BLaER1 treated with 17β-estradiol and CSF1 and Interleukin-3, amounts not matched to agents 10 nM and 100 nM (cell line): ENCODE data around the gene QTRT2.

ENCODE experiments used
- H3K27ac ChIP-seq, 11 experiments: shearing (Covaris generic); formaldehyde crosslinking; 2 replicates each; pipeline ENCODE4 v1.8.1; 2022
- H3K27me3 ChIP-seq, 11 experiments: shearing (Covaris generic); formaldehyde crosslinking; 2 replicates each; pipeline ENCODE4 v1.8.1; 2022
- H3K36me3 ChIP-seq, 11 experiments: shearing (Covaris generic); formaldehyde crosslinking; 2 replicates each; pipeline ENCODE4 v1.8.1; 2022
- H3K4me1 ChIP-seq, 10 experiments: shearing (Covaris generic); formaldehyde crosslinking; 2 replicates each; pipeline ENCODE4 v1.8.1; 2022
- H3K4me2 ChIP-seq, 11 experiments: shearing (Covaris generic); formaldehyde crosslinking; 2 replicates each; pipeline ENCODE4 v1.8.1; 2022
- H3K4me3 ChIP-seq, 10 experiments: shearing (Covaris generic); formaldehyde crosslinking; 2 replicates each; pipeline ENCODE4 v1.8.1; 2022
- H3K9ac ChIP-seq, 11 experiments: shearing (Covaris generic); formaldehyde crosslinking; 2 replicates each; pipeline ENCODE4 v1.8.1; 2022
- H3K9me3 ChIP-seq, 11 experiments: shearing (Covaris generic); formaldehyde crosslinking; replicated peaks in 1 of 11; 2 replicates each; pipeline ENCODE4 v1.8.1; 2022
- H4K20me1 ChIP-seq, 11 experiments: shearing (Covaris generic); formaldehyde crosslinking; 2 replicates each; pipeline ENCODE4 v1.8.1; 2022
- Cebpa-rat ChIP-seq, 11 experiments: shearing (Covaris generic); IDR thresholded peaks; 2 replicates each; pipeline ENCODE4 v1.8.1; 2022

QTRT2 gene

GRCh38 chr3:114108137-114108536 lies 51.6 kb downstream of the QTRT2 start:
- Histone ChIP-seq H4K20me1 (no peaks in the 10 kb centered on the region), H3K27ac (no peak overlapping the region), H3K9ac (no peak overlapping the region), H3K4me3 (no peak overlapping the region), H3K9me3 (no peaks in the 10 kb centered on the region), H3K36me3 (no peaks in the 10 kb centered on the region), H3K27me3 (no peaks in the 10 kb centered on the region), H3K4me2 (no peak overlapping the region), H3K4me1 (peaks cover 0 to 34% (median 3%) of the 10 kb centered on the region in 10 experiments; a peak in 9 of 20 replicates)
- TF ChIP-seq Cebpa-rat (IDR thresholded peaks at IDR 0.05) = no peak

GRCh38 chr3:114110439-114110838 lies 53.9 kb downstream of the QTRT2 start:
- Histone ChIP-seq H3K9ac (no peak overlapping the region), H3K27ac (peak overlapping the region in 2 of 11 experiments; percentile 56 to 61; a peak in 3 of 22 replicates), H3K4me1 (peaks cover 0 to 32% (median 3%) of the 10 kb centered on the region in 10 experiments; a peak in 9 of 20 replicates), H3K4me3 (no peak overlapping the region), H3K27me3 (no peaks in the 10 kb centered on the region), H3K9me3 (no peaks in the 10 kb centered on the region), H3K4me2 (peak overlapping the region in 4 of 11 experiments; percentile 45 to 71 (median 52); a peak in 7 of 22 replicates), H3K36me3 (no peaks in the 10 kb centered on the region), H4K20me1 (no peaks in the 10 kb centered on the region)
- TF ChIP-seq Cebpa-rat (IDR thresholded peaks at IDR 0.05) = no peak

GRCh38 chr3:114111060-114111770 lies 54.7 kb downstream of the QTRT2 start:
- H3K36me3 ChIP-seq = no peaks in the 10 kb centered on the region
- peaks cover 0 to 25% (median 3%) of the 10 kb centered on the region in 10 experiments; a peak in 9 of 20 replicates for H3K4me1 ChIP-seq
- TF ChIP-seq Cebpa-rat (IDR thresholded peaks at IDR 0.05) = peak in 2 of 11 experiments; percentile 33 to 53; a peak in 2 of 22 replicates
- peak overlapping the region in 7 of 11 experiments; percentile 1 to 71 (median 45); a peak in 13 of 22 replicates for H3K4me2 ChIP-seq
- H3K27me3 ChIP-seq = no peaks in the 10 kb centered on the region
- no peak overlapping the region for H3K4me3 ChIP-seq
- H3K9ac ChIP-seq = no peak overlapping the region
- H3K9me3 ChIP-seq = no peaks in the 10 kb centered on the region
- no peaks in the 10 kb centered on the region for H4K20me1 ChIP-seq
- H3K27ac ChIP-seq = peak overlapping the region in 5 of 11 experiments; percentile 5 to 61 (median 42); a peak in 10 of 22 replicates

- H4K20me1 ChIP-seq = no peaks in the 10 kb centered on the region
Observed at GRCh38 chr3:114112696-114113095, 56.2 kb downstream of the QTRT2 start.

GRCh38 chr3:114114719-114115118 lies 58.2 kb downstream of the QTRT2 start:
- no peak overlapping the region for H3K27ac ChIP-seq
- peaks cover 0 to 22% (median 3%) of the 10 kb centered on the region in 10 experiments; a peak in 9 of 20 replicates for H3K4me1 ChIP-seq
- H4K20me1 ChIP-seq = no peaks in the 10 kb centered on the region
- no peak overlapping the region for H3K4me3 ChIP-seq
- H3K9me3 ChIP-seq = no peaks in the 10 kb centered on the region
- H3K27me3 ChIP-seq = no peaks in the 10 kb centered on the region
- H3K36me3 ChIP-seq = no peaks in the 10 kb centered on the region
- H3K4me2 ChIP-seq = no peak overlapping the region
- H3K9ac ChIP-seq = no peak overlapping the region
- no peak for TF ChIP-seq Cebpa-rat (IDR thresholded peaks at IDR 0.05)

More at GRCh38 chr3:114112696-114113095, 56.2 kb downstream of the QTRT2 start:
- Histone ChIP-seq H3K4me2 (no peak overlapping the region), H3K27ac (no peak overlapping the region), H3K36me3 (no peaks in the 10 kb centered on the region), H3K4me1 (peaks cover 0 to 25% (median 3%) of the 10 kb centered on the region in 10 experiments; a peak in 9 of 20 replicates), H3K9me3 (no peaks in the 10 kb centered on the region), H3K9ac (no peak overlapping the region), H3K27me3 (no peaks in the 10 kb centered on the region), H3K4me3 (no peak overlapping the region)
- TF ChIP-seq Cebpa-rat (IDR thresholded peaks at IDR 0.05) = no peak

- Histone ChIP-seq H3K36me3 (no peaks in the 10 kb centered on the region), H3K4me3 (no peak overlapping the region), H3K27me3 (no peaks in the 10 kb centered on the region), H3K4me2 (no peak overlapping the region), H3K4me1 (peaks cover 0 to 18% (median 3%) of the 10 kb centered on the region in 10 experiments; a peak in 9 of 20 replicates), H3K9me3 (no peaks in the 10 kb centered on the region), H4K20me1 (no peaks in the 10 kb centered on the region), H3K27ac (no peak overlapping the region), H3K9ac (no peak overlapping the region)
- no peak for TF ChIP-seq Cebpa-rat (IDR thresholded peaks at IDR 0.05)
Observed at GRCh38 chr3:114115143-114115542, 58.6 kb downstream of the QTRT2 start.

- Histone ChIP-seq H3K27me3 (no peaks in the 10 kb centered on the region), H4K20me1 (no peaks in the 10 kb centered on the region), H3K4me2 (no peak overlapping the region), H3K27ac (no peak overlapping the region), H3K4me3 (no peak overlapping the region), H3K9ac (no peak overlapping the region), H3K9me3 (no peaks in the 10 kb centered on the region), H3K36me3 (no peaks in the 10 kb centered on the region), H3K4me1 (peaks cover 0 to 10% (median 0%) of the 10 kb centered on the region in 10 experiments; a peak in 2 of 20 replicates)
- TF ChIP-seq Cebpa-rat (IDR thresholded peaks at IDR 0.05) = no peak
Observed at GRCh38 chr3:114119776-114120175, 63.2 kb downstream of the QTRT2 start.

- Histone ChIP-seq H3K9me3 (no peaks in the 10 kb centered on the region), H3K27me3 (no peaks in the 10 kb centered on the region), H3K36me3 (no peaks in the 10 kb centered on the region), H3K4me1 (peaks cover 0 to 10% (median 0%) of the 10 kb centered on the region in 10 experiments; a peak in 2 of 20 replicates), H3K27ac (no peak overlapping the region), H3K9ac (no peak overlapping the region), H4K20me1 (no peaks in the 10 kb centered on the region), H3K4me2 (no peak overlapping the region), H3K4me3 (no peak overlapping the region)
- no peak for TF ChIP-seq Cebpa-rat (IDR thresholded peaks at IDR 0.05)
Observed at GRCh38 chr3:114120211-114120610, 63.7 kb downstream of the QTRT2 start.

- Histone ChIP-seq H4K20me1 (no peaks in the 10 kb centered on the region), H3K4me1 (peaks cover 0 to 10% (median 0%) of the 10 kb centered on the region in 10 experiments; a peak in 2 of 20 replicates), H3K36me3 (no peaks in the 10 kb centered on the region), H3K27ac (no peak overlapping the region), H3K27me3 (no peaks in the 10 kb centered on the region), H3K4me3 (no peak overlapping the region), H3K9ac (no peak overlapping the region), H3K4me2 (peak overlapping the region in 2 of 11 experiments; percentile 23 to 35; a peak in 1 of 22 replicates), H3K9me3 (no peaks in the 10 kb centered on the region)
- no peak for TF ChIP-seq Cebpa-rat (IDR thresholded peaks at IDR 0.05)
Observed at GRCh38 chr3:114122027-114122709, 65.6 kb downstream of the QTRT2 start.
